GM21515 (cell line): ENCODE measurements around the gene QSOX2.

Experiments used
- ATAC-seq: cut with Tn5 transposase; IDR thresholded peaks from one replicate; pipeline ENCODE4 v1.9.1; 2021; ENCODE audit not compliant: unreplicated experiment

Gene QSOX2

DNA sequence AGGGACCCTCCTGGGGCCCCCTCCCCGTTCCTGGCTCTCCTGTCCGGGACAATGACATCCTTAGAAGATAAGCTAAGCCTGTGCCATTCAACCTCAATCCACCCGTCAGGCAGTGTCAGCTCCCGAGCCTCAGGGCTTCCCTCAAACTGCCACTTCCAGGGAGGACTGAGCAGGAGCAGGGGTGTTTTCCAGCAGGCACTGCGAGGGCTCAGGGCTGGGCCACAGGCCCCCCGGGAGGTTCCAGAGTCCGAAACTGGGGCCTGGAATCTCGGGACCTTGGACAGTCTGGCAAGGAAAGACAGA is 66.9 kb downstream of the QSOX2 start:
- ATAC-seq: no peak

DNA sequence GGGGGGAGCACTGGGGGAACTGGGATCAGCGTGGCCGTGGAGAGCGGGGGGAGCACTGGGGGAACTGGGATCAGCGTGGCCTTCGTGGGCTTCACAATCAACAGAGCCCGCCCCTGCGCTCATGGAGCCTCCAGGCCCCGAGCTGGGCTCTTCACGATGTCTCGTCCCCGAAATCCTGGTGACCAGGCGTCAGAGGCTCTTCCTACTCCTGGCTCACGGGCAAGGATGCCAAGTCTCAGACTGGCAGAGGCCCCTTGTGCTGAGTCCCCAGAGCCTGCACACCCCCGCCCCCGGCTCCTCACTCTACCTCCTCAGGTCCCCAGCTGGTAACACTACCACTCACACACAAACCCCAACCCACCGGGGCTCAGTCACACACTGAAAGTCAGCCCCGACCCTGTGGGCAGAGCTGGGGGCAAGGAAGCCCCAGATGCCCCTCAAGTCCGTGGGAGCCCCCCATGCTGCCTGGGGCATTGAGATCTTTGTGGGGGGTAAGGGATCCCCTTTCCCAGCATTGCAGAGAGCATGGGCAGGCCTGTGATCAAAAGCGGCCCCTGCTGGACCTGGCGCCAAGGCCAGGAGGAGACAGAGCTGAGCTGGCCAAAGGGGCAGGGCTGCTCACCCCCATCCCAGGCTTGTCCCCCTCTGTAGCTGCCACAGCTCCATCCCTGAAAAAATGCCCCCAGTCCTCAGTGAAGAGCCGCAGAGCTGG is 67.4 kb downstream of the QSOX2 start:
- no peak for ATAC-seq

GRCh38 chr9:136177224-136177623 is 68.4 kb downstream of the QSOX2 start:
- ATAC-seq: no peak

DNA sequence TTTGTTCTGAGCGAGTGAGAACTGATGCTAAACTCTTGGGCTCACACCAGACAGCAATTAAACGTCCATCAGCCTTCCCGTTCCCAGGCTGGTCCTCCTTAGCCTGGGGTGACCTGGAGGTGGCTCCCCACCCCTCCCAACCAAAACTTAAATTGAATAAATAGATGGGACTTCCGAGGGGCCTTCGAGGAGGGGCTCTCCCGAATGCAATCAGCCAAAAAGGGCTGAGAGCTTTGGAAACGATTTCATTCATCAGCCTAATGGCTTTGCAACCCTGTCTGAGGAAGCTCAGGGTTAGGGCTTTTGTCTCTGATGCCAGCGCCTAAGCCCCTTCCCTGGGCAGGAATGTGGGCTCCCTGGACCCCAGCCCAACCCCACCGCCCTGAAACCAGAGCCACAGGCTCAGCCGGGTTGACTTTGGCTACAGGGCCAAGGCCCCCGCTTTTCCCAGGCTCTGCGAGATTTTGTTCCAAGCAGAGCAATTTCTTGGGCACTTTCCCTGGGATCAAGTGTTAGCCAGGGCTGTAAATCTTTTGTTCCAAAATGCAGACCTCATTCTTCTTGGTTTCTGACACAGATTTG is 69.9 kb downstream of the QSOX2 start:
- ATAC-seq: no peak

GRCh38 chr9:136174779-136175615 is 70.6 kb downstream of the QSOX2 start:
- no peak for ATAC-seq

DNA sequence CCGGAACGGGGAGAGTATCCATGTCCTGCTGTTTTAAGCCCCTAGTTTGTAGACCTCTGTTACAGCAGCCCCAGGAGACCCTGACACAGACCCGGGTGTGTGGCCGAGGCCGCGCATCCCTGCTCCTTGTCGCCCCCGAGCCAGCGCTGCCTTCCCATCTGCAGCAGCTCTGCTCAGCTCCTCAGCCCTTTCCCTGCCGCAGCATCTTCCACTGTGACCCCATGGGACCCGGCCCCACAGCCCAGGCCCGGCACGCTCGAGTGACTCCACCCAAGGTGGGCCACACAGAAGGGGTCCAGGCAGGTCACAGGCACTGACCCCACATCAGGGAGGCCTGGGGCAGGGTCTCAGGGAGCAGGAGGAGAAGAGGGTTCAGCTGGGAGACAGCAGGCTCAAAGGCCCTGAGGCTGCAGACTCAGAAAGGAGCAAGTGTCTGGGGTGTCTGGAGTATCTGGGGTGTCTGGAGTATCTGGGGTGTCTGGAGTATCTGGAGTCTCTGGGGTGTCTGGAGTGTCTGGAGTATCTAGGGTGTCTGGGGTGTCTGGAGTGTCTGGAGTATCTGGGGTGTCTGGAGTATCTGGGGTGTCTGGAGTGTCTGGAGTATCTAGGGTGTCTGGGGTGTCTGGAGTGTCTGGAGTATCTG is 71.8 kb downstream of the QSOX2 start:
- ATAC-seq: no peak

GRCh38 chr9:136172412-136173079 is 73.1 kb downstream of the QSOX2 start:
- ATAC-seq: no peak

GRCh38 chr9:136171801-136172411 is 73.7 kb downstream of the QSOX2 start:
- ATAC-seq: no peak

DNA sequence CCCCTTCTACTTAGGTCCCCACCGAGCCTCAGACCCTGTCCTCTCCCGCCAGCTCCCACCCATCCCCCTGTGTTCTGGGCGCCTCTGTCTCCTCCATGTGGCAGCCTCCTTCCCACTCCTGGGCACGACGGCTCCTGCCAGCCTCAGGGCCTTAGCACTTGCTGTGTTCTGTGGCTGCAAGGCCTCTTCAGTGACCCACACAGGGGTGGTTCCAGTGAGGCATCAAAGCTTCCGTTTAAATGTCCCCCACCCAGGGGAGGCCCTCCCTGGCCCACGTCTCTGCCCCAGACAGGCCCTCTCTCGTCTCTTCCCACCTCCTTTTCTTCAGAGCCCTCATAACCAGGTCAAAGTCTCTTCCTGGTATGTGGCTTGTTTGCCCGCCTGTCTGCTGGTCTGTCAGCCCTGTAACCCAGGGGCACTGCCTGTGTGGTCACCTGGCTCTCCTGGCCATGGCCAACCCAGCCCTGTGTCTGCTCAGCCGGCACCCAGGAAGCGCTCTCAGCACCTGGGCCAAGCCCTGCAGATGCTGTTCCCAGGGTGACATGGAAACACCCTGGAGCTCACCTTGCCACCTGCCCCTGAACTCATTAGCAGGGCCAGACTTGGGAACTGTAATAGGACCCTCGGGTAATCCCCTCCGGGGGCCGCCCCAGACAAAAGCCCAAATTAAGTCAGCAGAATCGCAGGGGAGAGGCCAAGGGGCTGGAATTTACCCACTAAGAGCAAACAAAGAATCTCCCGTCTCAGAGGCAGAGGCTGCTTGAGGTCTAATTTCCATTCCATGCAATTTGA is 74.4 kb downstream of the QSOX2 start:
- ATAC-seq: no peak

GRCh38 chr9:136170006-136170901 is 75.4 kb downstream of the QSOX2 start:
- ATAC-seq: no peak

- no peak for ATAC-seq
Observed at GRCh38 chr9:136169495-136169894, 76.1 kb downstream of the QSOX2 start.

DNA sequence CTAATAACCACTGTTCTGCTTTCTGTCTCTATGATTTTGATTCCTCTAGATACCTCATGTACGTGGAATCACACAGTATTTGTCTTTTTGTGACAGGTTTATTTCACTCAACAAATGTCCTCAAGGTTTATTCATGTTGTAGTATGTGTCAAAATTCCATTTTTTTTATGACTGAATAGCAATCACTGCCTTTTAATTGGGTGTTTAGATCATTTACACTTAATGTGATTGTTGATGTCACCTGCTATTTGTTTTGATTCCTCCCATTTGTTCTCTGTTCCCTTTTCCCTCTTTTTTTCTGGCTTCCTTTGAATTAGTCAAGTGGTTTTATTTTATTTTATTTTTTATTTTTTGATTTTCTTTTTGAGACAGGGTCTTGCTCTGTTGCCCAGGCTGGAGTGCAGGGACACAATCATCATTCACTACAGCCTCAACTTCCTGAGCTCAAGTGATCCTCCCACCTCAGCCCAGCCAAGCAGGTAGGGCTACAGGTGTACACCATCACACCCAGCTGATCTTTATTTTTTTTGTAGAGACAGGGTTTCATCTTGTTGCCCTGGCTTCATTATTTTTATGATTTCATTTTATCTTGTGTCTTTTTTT is 82.3 kb downstream of the QSOX2 start:
- ATAC-seq: no peak

DNA sequence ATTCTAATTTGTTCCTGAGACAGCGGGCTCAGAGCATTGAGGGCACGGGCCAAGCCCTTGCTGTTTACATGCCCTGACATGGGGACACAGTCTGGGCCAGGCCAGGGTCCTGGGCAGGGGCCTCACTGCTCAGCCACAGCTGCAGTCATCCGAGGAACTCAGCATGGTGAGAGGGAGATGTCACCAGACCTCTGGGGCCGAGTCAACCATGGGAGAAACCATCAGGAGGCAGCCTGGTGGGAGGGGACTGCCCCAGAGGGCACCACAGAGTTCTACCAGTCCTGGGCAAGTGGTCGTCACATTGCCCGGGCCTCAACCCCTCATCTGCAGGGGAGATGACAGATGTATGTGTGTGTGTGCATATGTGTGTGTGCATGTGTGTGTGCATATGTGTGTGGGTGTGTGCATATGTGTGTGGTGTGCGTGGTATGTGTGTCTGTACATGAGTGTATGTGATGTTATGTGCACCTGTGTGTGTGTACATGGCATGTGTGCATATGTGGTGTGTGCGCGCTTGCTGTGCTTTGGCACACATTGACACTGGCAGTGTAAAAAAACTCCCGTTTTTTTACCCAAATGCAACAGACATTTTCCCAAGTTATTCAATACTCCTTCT is 84.5 kb downstream of the QSOX2 start:
- no peak for ATAC-seq

GRCh38 chr9:136160381-136160841 is 85.2 kb downstream of the QSOX2 start:
- ATAC-seq: no peak

- no peak for ATAC-seq
Observed at GRCh38 chr9:136159851-136160250, 85.8 kb downstream of the QSOX2 start.

GRCh38 chr9:136157477-136158265 is 87.9 kb downstream of the QSOX2 start:
- no peak for ATAC-seq
